Breast epithelium (tissue), 4 donors: ENCODE measurements around the gene SKA3. TPM values are rescaled to one million over a fixed set of nuclear protein-coding genes. Genes with fewer than 3 reads are reported as not detected.

ENCODE experiments used
- DNase-seq, 2 donors: peaks; one replicate each; pipeline ENCODE4 v3.0.0-alpha.2; 2019; ENCODE audit warnings: low spot score in 2 of 2
- H3K27ac ChIP-seq, 2 donors: fragments of 200-600 bp; sonication (generic) in 1 of 2; one replicate each; pipeline ENCODE4 v1.5.1; 2016 to 2019; ENCODE audit warnings: mild to moderate bottlenecking in 1 of 2
- H3K27me3 ChIP-seq, 2 donors: fragments of 200-600 bp; sonication (generic) in 1 of 2; one replicate each; pipeline versions ENCODE4 v1.5.1 to v1.6.0; 2017 to 2019; ENCODE audit warnings: control low read depth in 1 of 2, mild to moderate bottlenecking in 1 of 2
- H3K36me3 ChIP-seq: fragments of 200-600 bp; one replicate; pipeline ENCODE4 v1.5.1; 2019
- H3K4me1 ChIP-seq, 2 donors: fragments of 200-600 bp; sonication (generic); one replicate each; pipeline ENCODE4 v1.5.1; 2016 to 2019; ENCODE audit warnings: control low read depth in 1 of 2
- H3K4me3 ChIP-seq, 3 donors: fragments of 200-600 bp; sonication (generic); 1 replicate in 2 of 3; 2 replicates in 1 of 3; pipeline ENCODE4 v1.5.1; 2016 to 2019; ENCODE audit warnings: mild to moderate bottlenecking in 3 of 3, moderate library complexity in 2 of 3
- H3K9me3 ChIP-seq, 2 donors: fragments of 200-600 bp; sonication (generic) in 1 of 2; one replicate each; pipeline ENCODE4 v1.5.1; 2016 to 2019; ENCODE audit warnings: control low read depth in 1 of 2
- CTCF ChIP-seq, 3 donors: fragments of 450-650 bp; IDR thresholded peaks; one replicate each; pipeline ENCODE4 v1.5.1; 2016 to 2017; ENCODE audit warnings: antibody characterized with exemption in 3 of 3, mild to moderate bottlenecking in 3 of 3, moderate library complexity in 3 of 3
- POLR2A ChIP-seq: fragments of 450-650 bp; IDR thresholded peaks from one replicate; pipeline ENCODE4 v1.6.1; 2016; ENCODE audit warnings: antibody characterized with exemption, mild to moderate bottlenecking, moderate library complexity
- POLR2AphosphoS5 ChIP-seq, 3 donors: sonication (generic); formaldehyde crosslinking; IDR thresholded peaks; one replicate each; pipeline ENCODE4 v1.6.1; 2017; ENCODE audit warnings: antibody characterized with exemption in 3 of 3
- intact Hi-C: fragments of 100-400 bp; cut with DNase I; formaldehyde crosslinking; loops from one replicate; pipeline ENCODE4 v1.15.1; 2023; ENCODE audit warnings: low total_unique reads
- total RNA-seq, 3 donors: library from RNA; depleted of rRNA; stranded (reverse); fragments of >200 nt; gene quantifications; one replicate each; pipeline ENCODE4 v1.1.0, GENCODE V29; 2016

The SKA3 gene
- total RNA-seq, 3 donors from 2014 or later = 0.16 to 1.6 (median 1.3) TPM

GRCh38 chr13:21121616-21122015 is 54.7 kb downstream of the SKA3 start:
- Histone ChIP-seq H3K27me3 (no peaks in the 10 kb centered on the region), H3K4me1 (no peaks in the 10 kb centered on the region), H3K36me3 (no peaks in the 10 kb centered on the region), H3K4me3 (no peak overlapping the region), H3K9me3 (no peaks in the 10 kb centered on the region), H3K27ac (no peak overlapping the region)
- no peak for TF ChIP-seq POLR2A
- no peak for TF ChIP-seq POLR2AphosphoS5 (IDR thresholded peaks at IDR 0.05)
- TF ChIP-seq CTCF (IDR thresholded peaks at IDR 0.05) = no peak
- intact Hi-C loops = no loop called here
- DNase-seq = no peak

GRCh38 chr13:21120191-21120590 is 56.2 kb downstream of the SKA3 start:
- no peak for DNase-seq
- TF ChIP-seq CTCF (IDR thresholded peaks at IDR 0.05) = no peak
- no peak for TF ChIP-seq POLR2A
- no peak for TF ChIP-seq POLR2AphosphoS5 (IDR thresholded peaks at IDR 0.05)

GRCh38 chr13:21119526-21119925 is 56.8 kb downstream of the SKA3 start:
- no peak for TF ChIP-seq CTCF (IDR thresholded peaks at IDR 0.05)
- TF ChIP-seq POLR2A = no peak
- no peak for TF ChIP-seq POLR2AphosphoS5 (IDR thresholded peaks at IDR 0.05)
- intact Hi-C loops = no loop called here
- no peak for DNase-seq
- Histone ChIP-seq H3K9me3 (no peaks in the 10 kb centered on the region), H3K4me1 (no peaks in the 10 kb centered on the region), H3K4me3 (no peak overlapping the region), H3K27ac (no peak overlapping the region), H3K27me3 (no peaks in the 10 kb centered on the region), H3K36me3 (no peaks in the 10 kb centered on the region)

More at GRCh38 chr13:21120191-21120590, 56.2 kb downstream of the SKA3 start:
- intact Hi-C loops = no loop called here
- no peaks in the 10 kb centered on the region for H3K4me1 ChIP-seq
- no peak overlapping the region for H3K27ac ChIP-seq
- no peaks in the 10 kb centered on the region for H3K27me3 ChIP-seq
- H3K9me3 ChIP-seq = no peaks in the 10 kb centered on the region
- H3K36me3 ChIP-seq = no peaks in the 10 kb centered on the region
- no peak overlapping the region for H3K4me3 ChIP-seq

- H3K9me3 ChIP-seq = no peaks in the 10 kb centered on the region
- TF ChIP-seq POLR2AphosphoS5 (IDR thresholded peaks at IDR 0.05) = no peak
- TF ChIP-seq CTCF (IDR thresholded peaks at IDR 0.05) = no peak
- TF ChIP-seq POLR2A = no peak
- DNase-seq = no peak
- no peaks in the 10 kb centered on the region for H3K27me3 ChIP-seq
- no peaks in the 10 kb centered on the region for H3K36me3 ChIP-seq
- H3K27ac ChIP-seq = no peak overlapping the region
- no peaks in the 10 kb centered on the region for H3K4me1 ChIP-seq
- intact Hi-C loops = no loop called here
- H3K4me3 ChIP-seq = no peak overlapping the region
Observed at GRCh38 chr13:21118180-21118579, 58.2 kb downstream of the SKA3 start.

- intact Hi-C loops = no loop called here
- Histone ChIP-seq H3K36me3 (no peaks in the 10 kb centered on the region), H3K9me3 (no peaks in the 10 kb centered on the region), H3K27ac (no peak overlapping the region), H3K4me3 (no peak overlapping the region), H3K27me3 (no peaks in the 10 kb centered on the region), H3K4me1 (no peaks in the 10 kb centered on the region)
- TF ChIP-seq POLR2A = no peak
- TF ChIP-seq CTCF (IDR thresholded peaks at IDR 0.05) = no peak
- TF ChIP-seq POLR2AphosphoS5 (IDR thresholded peaks at IDR 0.05) = no peak
- no peak for DNase-seq
Observed at GRCh38 chr13:21117104-21117809, 59.1 kb downstream of the SKA3 start.
